Endothelial cell of umbilical vein (primary cell): ENCODE results near the gene SPTLC3. TPM values are rescaled to one million over a fixed set of nuclear protein-coding genes. Genes with fewer than 3 reads are reported as not detected.

ENCODE experiments used
- BruUV-seq: library from RNA; stranded (reverse); fragments of 400-500 nt; replicated peaks from 2 replicates; lab custom pipeline; 2021; lab: Mats Ljungman, UMichigan
- CTCF ChIA-PET: fragments of 300-600, 350-600 bp; sonication (Branson Sonifier 250); formaldehyde crosslinking; loops from one replicate; lab custom pipeline; 2021; ENCODE audit warnings: antibody characterized with exemption, inconsistent platforms; lab: Charles Lee
- POLR2A ChIA-PET: fragments of 300-600, 350-600 bp; sonication (Branson Sonifier 250); formaldehyde crosslinking; loops from one replicate; lab custom pipeline; 2021; ENCODE audit warnings: antibody characterized with exemption, inconsistent platforms; lab: Charles Lee
- DNase-seq: peaks from one replicate; pipeline ENCODE4 v3.0.0-alpha.2; 2011; ENCODE audit warnings: low read depth, low spot score
- FAIRE-seq: peaks from 2 replicates; lab custom pipeline; 2011; peaks lifted over from hg19 to GRCh38; lab: Jason Lieb, UNC
- H2AFZ ChIP-seq: 2 replicates; pipeline ENCODE4 v1.6.0; 2012; ENCODE audit warnings: low read depth, low read length, control low read depth, inconsistent platforms
- H3K27ac ChIP-seq: 2 replicates; pipeline ENCODE4 v1.5.1; 2011; ENCODE audit warnings: low read depth, mild to moderate bottlenecking, control low read depth, low read length, moderate library complexity; ENCODE audit not compliant: insufficient read depth
- H3K27me3 ChIP-seq, 2 experiments: 2 replicates each; pipeline versions ENCODE4 v1.6.0 to v1.6.1; 2011; ENCODE audit warnings: low read length in 2 of 2, mixed read lengths in 1 of 2; ENCODE audit not compliant: control insufficient read depth in 2 of 2, insufficient read depth in 2 of 2
- H3K36me3 ChIP-seq, 2 experiments: 2 replicates in 1 of 2; 3 replicates in 1 of 2; pipeline ENCODE4 v1.5.1; 2011; ENCODE audit warnings: low read length in 2 of 2, mild to moderate bottlenecking in 1 of 2, moderate library complexity in 1 of 2; ENCODE audit not compliant: control insufficient read depth in 2 of 2, insufficient read depth in 2 of 2; ENCODE audit errors: extremely low read depth in 1 of 2
- H3K4me1 ChIP-seq: 3 replicates; pipeline ENCODE4 v1.5.1; 2011; ENCODE audit warnings: mild to moderate bottlenecking, low read length; ENCODE audit not compliant: control insufficient read depth, insufficient read depth; ENCODE audit errors: extremely low read depth
- H3K4me2 ChIP-seq: 2 replicates; pipeline ENCODE4 v1.6.1; 2011; ENCODE audit warnings: low read length, control low read depth, mixed read lengths; ENCODE audit not compliant: insufficient read depth
- H3K4me3 ChIP-seq, 3 experiments: fragments of 200-600 bp in 1 of 3; sonication (generic), shearing (Covaris generic) in 1 of 3; replicated peaks in 1 of 3; 2 replicates each; pipeline ENCODE4 v1.5.1; 2011 to 2016; ENCODE audit warnings: control low read depth in 3 of 3, low read length in 3 of 3, mild to moderate bottlenecking in 2 of 3, inconsistent platforms in 1 of 3, low read depth in 1 of 3, moderate library complexity in 1 of 3; ENCODE audit not compliant: insufficient read depth in 1 of 3
- H3K79me2 ChIP-seq: 2 replicates; pipeline ENCODE4 v1.6.0; 2012; ENCODE audit warnings: low read length, inconsistent platforms; ENCODE audit not compliant: control insufficient read depth, insufficient read depth
- H3K9ac ChIP-seq: replicated peaks from 2 replicates; pipeline ENCODE3; 2011; ENCODE audit warnings: low read length, control low read depth; ENCODE audit not compliant: insufficient read depth; ENCODE audit errors: extremely low read depth
- H3K9me1 ChIP-seq: replicated peaks from 3 replicates; pipeline ENCODE4 v1.6.0; 2011; ENCODE audit warnings: mild to moderate bottlenecking, low read length; ENCODE audit not compliant: control insufficient read depth, insufficient read depth; ENCODE audit errors: extremely low read depth
- H3K9me3 ChIP-seq: replicated peaks from 2 replicates; pipeline ENCODE4 v1.5.1; 2012; ENCODE audit warnings: low read length, inconsistent platforms; ENCODE audit not compliant: control insufficient read depth, insufficient read depth
- H4K20me1 ChIP-seq: replicated peaks from 2 replicates; pipeline ENCODE3; 2011; ENCODE audit warnings: mild to moderate bottlenecking, low read length; ENCODE audit not compliant: control insufficient read depth, insufficient read depth; ENCODE audit errors: extremely low read depth
- CTCF ChIP-seq, 2 donors: IDR thresholded peaks; 1 replicate in 1 of 2; 2 replicates in 1 of 2; pipeline ENCODE4 v1.5.1; 2011; ENCODE audit warnings: low read length in 2 of 2, mild to moderate bottlenecking in 2 of 2, moderate library complexity in 2 of 2, control low read depth in 1 of 2, inconsistent platforms in 1 of 2, low read depth in 1 of 2; ENCODE audit not compliant: insufficient read depth in 1 of 2; ENCODE audit errors: extremely low read depth in 1 of 2
- EZH2 ChIP-seq: IDR thresholded peaks from 2 replicates; pipeline ENCODE4 v1.6.1; 2012; ENCODE audit warnings: borderline replicate concordance, low read depth, mild to moderate bottlenecking, moderate library complexity, low read length, inconsistent platforms; ENCODE audit not compliant: severe bottlenecking
- FOS ChIP-seq: IDR thresholded peaks from 2 replicates; pipeline ENCODE4 v1.6.1; 2011; ENCODE audit warnings: mild to moderate bottlenecking, low read length, moderate library complexity, borderline replicate concordance; ENCODE audit not compliant: insufficient read depth
- GATA2 ChIP-seq: IDR thresholded peaks from 2 replicates; pipeline ENCODE4 v1.7.0; 2011; ENCODE audit warnings: low read depth, mild to moderate bottlenecking, moderate library complexity, mixed read lengths, low read length; ENCODE audit not compliant: insufficient read length, insufficient read depth
- MAX ChIP-seq: IDR thresholded peaks from 2 replicates; pipeline ENCODE4 v1.6.1; 2011; ENCODE audit not compliant: insufficient read depth, insufficient read length
- POLR2A ChIP-seq: IDR thresholded peaks from 2 replicates; pipeline ENCODE4 v1.6.1; 2012; ENCODE audit warnings: low read depth, mild to moderate bottlenecking, control low read depth, low read length
- POLR2AphosphoS5 ChIP-seq: IDR thresholded peaks from 2 replicates; pipeline ENCODE4 v1.6.1; 2012; ENCODE audit warnings: low read depth, mild to moderate bottlenecking, control low read depth, low read length, moderate library complexity; ENCODE audit not compliant: insufficient read depth
- dilution Hi-C: fragments of 300-500 bp; cut with MboI; formaldehyde crosslinking; loops from one replicate; pipeline ENCODE4 v1.15.0; 2019; ENCODE audit warnings: low sequenced_read_pairs; ENCODE audit not compliant: extremely low pct_ligation_motif_present
- intact Hi-C: fragments of 100-400 bp; cut with micrococcal nuclease; formaldehyde crosslinking; loops from one replicate; pipeline ENCODE4 v1.10.0; 2022
- polyA plus RNA-seq, 4 experiments: library from polyadenylated mRNA; depleted of rRNA in 3 of 4; stranded (reverse) in 3 of 4; unstranded in 1 of 4; fragments of >200 nt; gene quantifications; 2 replicates each; pipeline versions ENCODE4 v1.2.1 to v1.2.3, GENCODE V29; 2011 to 2012; ENCODE audit warnings: missing spikeins in 1 of 4
- total RNA-seq: library from RNA; stranded (reverse); gene quantifications from 2 replicates; pipeline ENCODE4 v1.2.3, GENCODE V29; 2021

Gene SPTLC3
- total and polyA plus RNA-seq, 2 donors (not counting 3 experiments of a cell fraction or from before 2014, with no cell fraction given), result 0.29 to 0.35 TPM

GRCh38 chr20:12965212-12965869, 43.4 kb upstream of the SPTLC3 start:
- intact Hi-C loops (no loop called here), dilution Hi-C loops (no loop called here)
- H3K27ac ChIP-seq, result no peak overlapping the region
- no peaks in the 10 kb centered on the region for H3K9me1 ChIP-seq
- H3K4me3 ChIP-seq, result no peak overlapping the region
- H3K79me2 ChIP-seq, result no peaks in the 10 kb centered on the region
- no peak overlapping the region for H2AFZ ChIP-seq
- H4K20me1 ChIP-seq, result no peaks in the 10 kb centered on the region
- H3K4me2 ChIP-seq, result no peak overlapping the region
- TF ChIP-seq FOS, result peak; percentile 14
- no peak for TF ChIP-seq POLR2A
- no peak for TF ChIP-seq POLR2AphosphoS5
- peak; percentile 59 for TF ChIP-seq GATA2
- no peak for TF ChIP-seq EZH2
- no peak for TF ChIP-seq MAX
- CTCF ChIA-PET, result interaction anchor here (1.0 to 11.3 kb wide), 6 partner anchors 13 to 953 kb away, joined by 3 to 299 read pairs (median 4); no protein-coding TSS in a partner anchor
- H3K9ac ChIP-seq, result no peak overlapping the region
- POLR2A ChIA-PET, result no interaction called here
- no peak for FAIRE-seq
- H3K27me3 ChIP-seq, result peaks cover 0 to 2% of the 10 kb centered on the region in 2 experiments
- H3K36me3 ChIP-seq, result no peaks in the 10 kb centered on the region
- DNase-seq, result no peak
- BruUV-seq, result no TSS peak
- no peaks in the 10 kb centered on the region for H3K9me3 ChIP-seq
- peaks cover 3% of the 10 kb centered on the region for H3K4me1 ChIP-seq

GRCh38 chr20:12965870-12966251, 42.9 kb upstream of the SPTLC3 start:
- H3K36me3 ChIP-seq, result no peaks in the 10 kb centered on the region
- H3K4me1 ChIP-seq, result peaks cover 3% of the 10 kb centered on the region
- BruUV-seq, result no TSS peak
- H3K4me3 ChIP-seq, result no peak overlapping the region
- no peak overlapping the region for H3K9ac ChIP-seq
- H3K27me3 ChIP-seq, result peaks cover 0 to 4% of the 10 kb centered on the region in 2 experiments
- intact Hi-C loops (loop anchor here (1.0 kb wide), 1 partner anchor 41 kb away; no protein-coding TSS in a partner anchor), dilution Hi-C loops (no loop called here)
- no peaks in the 10 kb centered on the region for H4K20me1 ChIP-seq
- no peaks in the 10 kb centered on the region for H3K9me3 ChIP-seq
- FAIRE-seq (no peak), DNase-seq (no peak)
- no peak overlapping the region for H3K4me2 ChIP-seq
- ChIA-PET CTCF (interaction anchor here (0.6 to 11.3 kb wide), 10 partner anchors 13 to 953 kb away, joined by 3 to 299 read pairs (median 4); no protein-coding TSS in a partner anchor), POLR2A (no interaction called here)
- H3K9me1 ChIP-seq, result no peaks in the 10 kb centered on the region
- no peak overlapping the region for H2AFZ ChIP-seq
- H3K79me2 ChIP-seq, result no peaks in the 10 kb centered on the region
- no peak overlapping the region for H3K27ac ChIP-seq
- TF ChIP-seq POLR2AphosphoS5 (no peak), MAX (no peak), CTCF (IDR thresholded peaks at IDR 0.05; ENCODE audit: extremely low read depth in 1 of 2, insufficient read depth in 1 of 2, low read depth in 1 of 2, low read length in 2 of 2) (no peak), EZH2 (no peak)
